A549 (cell line): ENCODE results near the gene KLHL29. TPM values are rescaled to one million over a fixed set of nuclear protein-coding genes. Genes with fewer than 3 reads are reported as not detected.

ENCODE experiments used
- ATAC-seq, 2 experiments: fragments of 200-7000 bp in 1 of 2; fragments of >200 bp in 1 of 2; cut with Nextera tagmentation in 1 of 2; cut with Tn5 transposase in 1 of 2; 3 replicates each; pipeline versions ENCODE4 v1.8.0 to v1.9.1; 2018 to 2020; ENCODE audit warnings: mild to moderate bottlenecking in 1 of 2, moderate library complexity in 1 of 2
- CTCF ChIA-PET: fragments of 300-600 bp; sonication (Branson Sonifier 250); formaldehyde crosslinking; extraction: SDS; loops from one replicate; lab custom pipeline; 2021; ENCODE audit warnings: antibody characterized with exemption, inconsistent platforms; lab: Yijun Ruan, JAX
- POLR2A ChIA-PET: fragments of 350-600 bp; formaldehyde crosslinking; extraction: SDS; loops from one replicate; lab custom pipeline; 2021; ENCODE audit warnings: antibody characterized with exemption, inconsistent platforms; lab: Yijun Ruan, JAX
- DNase-seq, 2 experiments: peaks; one replicate each; pipeline versions ENCODE4 v3.0.0 to v3.0.0-alpha.2; 2011 to 2016; ENCODE audit warnings: low read depth in 1 of 2, low spot score in 1 of 2
- FAIRE-seq: peaks from 2 replicates; lab custom pipeline; 2011; peaks lifted over from hg19 to GRCh38; lab: Jason Lieb, UNC
- H3K27ac ChIP-seq, 2 experiments: fragments of >200 bp; sonication (Bioruptor Twin); formaldehyde crosslinking; 3 replicates each; pipeline ENCODE4 v1.5.1; 2016 to 2017
- H3K4me1 ChIP-seq: fragments of >200 bp; sonication (Bioruptor Twin); formaldehyde crosslinking; 3 replicates; pipeline ENCODE4 v1.6.1; 2016
- H3K4me2 ChIP-seq: fragments of >200 bp; sonication (Bioruptor Twin); formaldehyde crosslinking; 3 replicates; pipeline ENCODE4 v1.6.1; 2016
- H3K4me3 ChIP-seq: fragments of >200 bp; sonication (Bioruptor Twin); formaldehyde crosslinking; 3 replicates; pipeline ENCODE4 v1.5.1; 2016
- H3K9me3 ChIP-seq: fragments of >200 bp; sonication (Bioruptor Twin); formaldehyde crosslinking; 3 replicates; pipeline ENCODE4 v1.6.1; 2016
- BHLHE40 ChIP-seq: IDR thresholded peaks from 2 replicates; pipeline ENCODE4 v1.6.1; 2012; ENCODE audit warnings: low read depth, low read length, inconsistent platforms
- CHD4 ChIP-seq: fragments of 200-600 bp; sonication (generic); IDR thresholded peaks from 2 replicates; pipeline ENCODE4 v1.6.1; 2016; ENCODE audit warnings: antibody characterized with exemption, mild to moderate bottlenecking, borderline replicate concordance
- ESRRA ChIP-seq: fragments of 150-350 bp; IDR thresholded peaks from 2 replicates; pipeline ENCODE4 v1.6.1; 2014; ENCODE audit warnings: mild to moderate bottlenecking, low read length, borderline replicate concordance
- FOSL2 ChIP-seq, 2 experiments: fragments of 450-650 bp in 1 of 2; fragments of >200 bp in 1 of 2; sonication (Bioruptor Twin) in 1 of 2; formaldehyde crosslinking; IDR thresholded peaks; 2 replicates each; pipeline versions ENCODE4 v1.5.0 to v1.6.1; 2016 to 2020; ENCODE audit warnings: mild to moderate bottlenecking in 1 of 2, moderate library complexity in 1 of 2
- HDAC2 ChIP-seq: fragments of 200-600 bp; sonication (generic); IDR thresholded peaks from 2 replicates; pipeline ENCODE4 v1.6.1; 2016
- HES2 ChIP-seq: fragments of >200 bp; sonication (Bioruptor Twin); formaldehyde crosslinking; IDR thresholded peaks from 2 replicates; pipeline ENCODE4 v1.6.1; 2016
- HMGXB4 ChIP-seq: fragments of 250-450 bp; sonication (Bioruptor Pico); IDR thresholded peaks from 2 replicates; pipeline ENCODE4 v1.5.0; 2021; ENCODE audit warnings: mild to moderate bottlenecking, moderate library complexity, borderline replicate concordance
- HOXA7 ChIP-seq: fragments of 250-450 bp; sonication (Bioruptor Pico); IDR thresholded peaks from 2 replicates; pipeline ENCODE4 v1.5.0; 2020; ENCODE audit warnings: mild to moderate bottlenecking, moderate library complexity
- MAX ChIP-seq: IDR thresholded peaks from 2 replicates; pipeline ENCODE4 v1.6.1; 2012
- MAZ ChIP-seq: fragments of 150-350 bp; IDR thresholded peaks from 2 replicates; pipeline ENCODE4 v1.6.1; 2014; ENCODE audit warnings: antibody characterized with exemption, low read depth, low read length, borderline replicate concordance
- NPAS2 ChIP-seq: fragments of 250-450 bp; sonication (Bioruptor Pico); IDR thresholded peaks from 2 replicates; pipeline ENCODE4 v1.8.0; 2022; ENCODE audit warnings: mild to moderate bottlenecking, moderate library complexity, borderline replicate concordance
- NR3C1 ChIP-seq: fragments of >200 bp; sonication (Bioruptor Twin); formaldehyde crosslinking; IDR thresholded peaks from 3 replicates; pipeline ENCODE4 v1.6.1; 2017
- POLR2A ChIP-seq: IDR thresholded peaks from 2 replicates; pipeline ENCODE4 v1.6.1; 2012; ENCODE audit warnings: mild to moderate bottlenecking, low read length
- RARB ChIP-seq: fragments of 250-450 bp; sonication (Bioruptor Pico); IDR thresholded peaks from 2 replicates; pipeline ENCODE4 v1.8.0; 2021; ENCODE audit warnings: mild to moderate bottlenecking, moderate library complexity
- REST ChIP-seq: fragments of 200-600 bp; sonication (generic); IDR thresholded peaks from 2 replicates; pipeline ENCODE4 v1.6.1; 2016; ENCODE audit warnings: antibody characterized with exemption, mild to moderate bottlenecking, moderate library complexity
- SMC3 ChIP-seq: fragments of >200 bp; sonication (Bioruptor Twin); formaldehyde crosslinking; IDR thresholded peaks from 3 replicates; pipeline ENCODE4 v1.6.1; 2018; ENCODE audit warnings: inconsistent platforms
- USF2 ChIP-seq: fragments of 450-650 bp; IDR thresholded peaks from 2 replicates; pipeline ENCODE4 v1.6.1; 2014; ENCODE audit warnings: antibody characterized with exemption
- ZC3H11A ChIP-seq: fragments of 450-650 bp; IDR thresholded peaks from 2 replicates; pipeline ENCODE4 v1.6.1; 2014; ENCODE audit warnings: antibody characterized with exemption, mild to moderate bottlenecking
- WGBS: methylation state at CpG from one replicate; pipeline ENCODE4 v1.1.6; 2017; ENCODE audit errors: missing lambda C conversion rate; 5-methylcytosine and 5-hydroxymethylcytosine counted together
- polyA plus RNA-seq, 4 experiments: library from polyadenylated mRNA; depleted of rRNA in 3 of 4; stranded (reverse); fragments of >200 nt; fragmentation: RNase III in 1 of 4; extraction: RNeasy Plus Mini Kit Qiagen cat#74134 plus additional on column Dnase treatment in 1 of 4; gene quantifications; 2 replicates in 3 of 4; 3 replicates in 1 of 4; pipeline ENCODE4 v1.2.3, GENCODE V29; 2011 to 2017

The KLHL29 gene
- polyA plus RNA-seq, 2 of the 4 experiments (the other 2 are of a cell fraction) = 1.3 to 2.5 TPM

- DNase-seq (no peak), ATAC-seq (no peak)
- Histone ChIP-seq H3K4me1 (no peaks in the 10 kb centered on the region; the same call in 1 of the 3 replicates), H3K4me3 (no peak overlapping the region)
- TF ChIP-seq POLR2A (no peak), SMC3 (no peak), MAZ (no peak), BHLHE40 (no peak), MAX (no peak), ZC3H11A (no peak), CHD4 (no peak), HDAC2 (no peak), FOSL2 (IDR thresholded peaks at IDR 0.05) (no peak), FOSL2 (CRISPR knock-in tag; IDR thresholded peaks at IDR 0.05) (no peak), HMGXB4 (CRISPR knock-in tag) (no peak), REST (no peak), NPAS2 (no peak), ESRRA (no peak), USF2 (no peak), NR3C1 (no peak), HES2 (no peak)
- TF ChIP-seq, all 56 proteins: peak for 0
- ChIA-PET CTCF (no interaction called here), POLR2A (no interaction called here)
- no peaks in the 10 kb centered on the region for H3K9me3 ChIP-seq
- no peak overlapping the region for H3K27ac ChIP-seq
- H3K4me2 ChIP-seq = no peak overlapping the region
- FAIRE-seq = no peak
- WGBS = 92% methylated on average over 2 of the region's 2 CpGs
Measured at GRCh38 chr2:23751747-23752265, 366.8 kb downstream of the KLHL29 start.

GRCh38 chr2:23753291-23754010, 368.5 kb downstream of the KLHL29 start:
- TF ChIP-seq RARB (CRISPR knock-in tag) (no peak), HDAC2 (no peak), HOXA7 (CRISPR knock-in tag) (no peak)
- no peaks in the 10 kb centered on the region for H3K9me3 ChIP-seq
- ChIA-PET POLR2A (no interaction called here), CTCF (no interaction called here)
- no peak overlapping the region for H3K4me3 ChIP-seq
- H3K27ac ChIP-seq = no peak overlapping the region
- DNase-seq (no peak), FAIRE-seq (no peak), ATAC-seq (no peak)
- H3K4me2 ChIP-seq = no peak overlapping the region
- WGBS = 91% methylated on average over 4 of the region's 4 CpGs
- peaks cover 16% of the 10 kb centered on the region for H3K4me1 ChIP-seq
